Naive thymus-derived CD4-positive, alpha-beta T cell (primary cell): ENCODE measurements around the gene SUCO. TPM values are rescaled to one million over a fixed set of nuclear protein-coding genes. Genes with fewer than 3 reads are reported as not detected.
"Not testable (repeated sequence)": the region's sequence is repeated elsewhere in the genome, so short reads cannot be mapped to it uniquely, and the experiment has no call there.

Experiments
- ATAC-seq: fragments of 150-1000 bp; cut with Tn5 transposase; 2 replicates; pipeline ENCODE4 v1.10.0; 2021; ENCODE audit warnings: mild to moderate bottlenecking, moderate library complexity
- CTCF ChIA-PET: fragments of 350-600 bp; sonication (Branson Sonifier 250); formaldehyde crosslinking; loops from one replicate; lab custom pipeline; 2021; ENCODE audit warnings: antibody characterized with exemption; lab: Charles Lee
- POLR2A ChIA-PET: fragments of 350-600 bp; sonication (Branson Sonifier 250); formaldehyde crosslinking; loops from one replicate; lab custom pipeline; 2021; ENCODE audit warnings: antibody characterized with exemption, inconsistent platforms; lab: Charles Lee
- DNase-seq, 9 donors: peaks; one replicate each; pipeline versions ENCODE4 v3.0.0 to v3.0.0-alpha.2; 2020 to 2022; ENCODE audit warnings: mixed read lengths in 1 of 9
- H3K27ac ChIP-seq: one replicate; pipeline ENCODE4 v1.7.0; 2013; ENCODE audit warnings: mild to moderate bottlenecking, low read depth, low read length, moderate library complexity
- H3K27me3 ChIP-seq, 2 donors: one replicate each; pipeline ENCODE4 v1.7.0; 2013; ENCODE audit warnings: low read length in 2 of 2, mild to moderate bottlenecking in 2 of 2, moderate library complexity in 2 of 2; ENCODE audit not compliant: control insufficient read depth in 2 of 2, insufficient read depth in 2 of 2
- H3K36me3 ChIP-seq, 3 experiments: 1 replicate in 2 of 3; 2 replicates in 1 of 3; pipeline ENCODE4 v1.7.0; 2013; ENCODE audit warnings: low read length in 3 of 3, mild to moderate bottlenecking in 3 of 3, moderate library complexity in 1 of 3; ENCODE audit not compliant: insufficient read depth in 3 of 3, control insufficient read depth in 2 of 3
- H3K4me1 ChIP-seq, 2 donors: one replicate each; pipeline ENCODE4 v1.7.0; 2013; ENCODE audit warnings: low read length in 2 of 2, mild to moderate bottlenecking in 2 of 2, moderate library complexity in 1 of 2; ENCODE audit not compliant: control insufficient read depth in 2 of 2, insufficient read depth in 2 of 2
- H3K4me3 ChIP-seq: 2 replicates; pipeline ENCODE4 v1.7.0; 2013; ENCODE audit warnings: mild to moderate bottlenecking, low read length
- H3K9me3 ChIP-seq, 3 experiments: 1 replicate in 2 of 3; 2 replicates in 1 of 3; pipeline ENCODE4 v1.7.0; 2013; ENCODE audit warnings: low read length in 3 of 3; ENCODE audit not compliant: control insufficient read depth in 2 of 3
- H3K27ac Mint-ChIP-seq, 9 donors: one replicate each; pipeline ENCODE4 v1.8.0; 2020 to 2022; ENCODE audit warnings: mixed read lengths in 9 of 9, mild to moderate bottlenecking in 8 of 9, moderate library complexity in 5 of 9, inconsistent platforms in 2 of 9
- H3K27me3 Mint-ChIP-seq, 5 donors: one replicate each; pipeline ENCODE4 v1.8.0; 2021 to 2022; ENCODE audit warnings: mixed read lengths in 5 of 5, mild to moderate bottlenecking in 1 of 5
- H3K36me3 Mint-ChIP-seq, 5 donors: one replicate each; pipeline ENCODE4 v1.8.0; 2020 to 2022; ENCODE audit warnings: mixed read lengths in 5 of 5, mild to moderate bottlenecking in 3 of 5, inconsistent platforms in 1 of 5
- H3K4me1 Mint-ChIP-seq, 7 donors: one replicate each; pipeline ENCODE4 v1.8.0; 2020 to 2022; ENCODE audit warnings: mixed read lengths in 7 of 7, mild to moderate bottlenecking in 3 of 7, inconsistent platforms in 1 of 7
- H3K4me3 Mint-ChIP-seq, 10 donors: one replicate each; pipeline ENCODE4 v1.8.0; 2020 to 2022; ENCODE audit warnings: mild to moderate bottlenecking in 10 of 10, mixed read lengths in 10 of 10, moderate library complexity in 6 of 10, inconsistent platforms in 2 of 10
- H3K9me3 Mint-ChIP-seq, 11 donors: one replicate each; pipeline ENCODE4 v1.8.0; 2020 to 2022; ENCODE audit warnings: mixed read lengths in 11 of 11, mild to moderate bottlenecking in 4 of 11, inconsistent platforms in 1 of 11, moderate library complexity in 1 of 11
- intact Hi-C, 2 donors: fragments of 100-400 bp; cut with micrococcal nuclease; formaldehyde crosslinking; loops; one replicate each; pipeline ENCODE4 v1.15.1; 2023
- polyA plus RNA-seq, 2 donors: library from polyadenylated mRNA; unstranded; fragments of 300-500 nt; fragmentation: Illumina TruSeq; gene quantifications; one replicate each; pipeline ENCODE4 v1.2.3, GENCODE V29; 2021
- total RNA-seq, 6 experiments: library from RNA in 5 of 6; stranded (reverse) in 5 of 6; gene quantifications; 1 replicate in 5 of 6; 2 replicates in 1 of 6; pipeline ENCODE4 v1.2.3 and lab custom pipeline; 2021 to 2026

The SUCO gene
- total and polyA plus RNA-seq, 7 experiments from 2014 or later: 13.6 to 95.0 (median 71.9) TPM

DNA sequence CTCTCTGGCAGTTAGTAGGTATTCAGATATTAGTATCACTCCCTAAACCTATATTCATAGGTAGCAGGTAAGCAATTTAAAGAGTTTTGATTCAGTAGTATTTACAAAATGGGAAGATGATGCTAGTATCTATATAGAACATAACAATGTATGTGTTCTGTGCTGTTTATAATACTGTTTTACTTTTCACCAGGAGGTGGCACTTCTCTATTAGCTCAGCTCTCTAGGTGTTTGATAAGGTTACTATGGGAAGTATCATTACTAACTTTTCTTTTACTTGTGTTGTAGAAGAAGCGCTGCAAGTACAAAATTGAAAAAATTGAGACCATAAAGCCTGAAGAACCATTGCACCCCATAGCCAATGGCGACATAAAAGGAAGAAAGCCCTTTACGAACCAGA lies 76.6 kb downstream of the SUCO start:
- DNase-seq: peak in 6 of 9 donors; percentile 21 to 53 (median 38)
- H3K9me3 ChIP-seq: no peaks in the 10 kb centered on the region
- no peak overlapping the region for H3K4me3 ChIP-seq
- peak; percentile 75 for ATAC-seq
- peaks cover 0 to 15% (median 6%) of the 10 kb centered on the region in 7 donors for H3K4me1 Mint-ChIP-seq
- intact Hi-C loops: loop anchor here (1.0 to 10.0 kb wide), 8 partner anchors 30 to 605 kb away; no protein-coding TSS in a partner anchor
- H3K27me3 ChIP-seq: no peaks in the 10 kb centered on the region
- peak overlapping the region in 3 of 9 donors; percentile 1 to 25 (median 7) for H3K27ac Mint-ChIP-seq
- no peaks in the 10 kb centered on the region for H3K27me3 Mint-ChIP-seq
- peaks cover 5 to 31% (median 21%) of the 10 kb centered on the region in 5 donors for H3K36me3 Mint-ChIP-seq
- H3K27ac ChIP-seq: no peak overlapping the region
- POLR2A ChIA-PET: interaction anchor here (0.8 kb wide), 1 partner anchor 110 kb away, joined by 3 read pairs; no protein-coding TSS in a partner anchor
- peaks cover 0 to 28% (median 7%) of the 10 kb centered on the region in 3 experiments for H3K36me3 ChIP-seq
- H3K9me3 Mint-ChIP-seq: peaks cover 0 to 2% (median 0%) of the 10 kb centered on the region in 11 donors
- CTCF ChIA-PET: interaction anchor here (0.5 to 6.0 kb wide), 18 partner anchors 22 to 1455 kb away, joined by 3 to 95 read pairs (median 3); partner anchors contain the start of gene FASLG
- no peaks in the 10 kb centered on the region for H3K4me1 ChIP-seq
- H3K4me3 Mint-ChIP-seq: no peak overlapping the region

DNA sequence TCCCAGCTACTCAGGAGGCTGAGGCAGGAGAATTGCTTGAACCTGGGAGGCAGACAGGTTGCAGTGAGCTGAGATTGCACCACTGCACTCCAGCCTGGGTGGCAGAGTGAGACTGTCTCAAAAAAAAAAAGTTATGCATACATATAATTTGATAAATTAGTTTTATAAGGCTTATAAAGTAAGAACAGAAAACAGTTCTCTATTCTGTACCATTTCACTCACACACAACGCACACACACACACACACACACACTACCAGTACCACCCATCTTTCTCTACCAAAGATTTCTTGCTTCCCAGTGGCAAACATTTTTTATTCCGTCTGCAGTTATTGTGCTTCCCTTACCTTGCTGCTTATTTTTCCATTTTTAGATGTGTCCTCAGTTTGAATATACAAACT lies 79.5 kb downstream of the SUCO start:
- H3K9me3 Mint-ChIP-seq: peaks cover 1 to 24% (median 19%) of the 10 kb centered on the region in 11 donors
- DNase-seq (no peak), ATAC-seq (no peak)
- no peak overlapping the region for H3K4me3 Mint-ChIP-seq
- Histone ChIP-seq H3K27me3 (no peaks in the 10 kb centered on the region), H3K4me1 (no peaks in the 10 kb centered on the region), H3K36me3 (peaks cover 0 to 28% (median 7%) of the 10 kb centered on the region in 3 experiments), H3K4me3 (no peak overlapping the region), H3K9me3 (peaks cover 0 to 5% (median 0%) of the 10 kb centered on the region in 3 experiments), H3K27ac (no peak overlapping the region)
- intact Hi-C loops: no loop called here
- H3K27me3 Mint-ChIP-seq: no peaks in the 10 kb centered on the region
- peaks cover 0 to 11% (median 6%) of the 10 kb centered on the region in 7 donors for H3K4me1 Mint-ChIP-seq
- peaks cover 24 to 39% (median 36%) of the 10 kb centered on the region in 5 donors for H3K36me3 Mint-ChIP-seq
- H3K27ac Mint-ChIP-seq: peak overlapping the region in 1 of 9 donors; percentile 8
- CTCF ChIA-PET: no interaction called here
- POLR2A ChIA-PET: no interaction called here

DNA sequence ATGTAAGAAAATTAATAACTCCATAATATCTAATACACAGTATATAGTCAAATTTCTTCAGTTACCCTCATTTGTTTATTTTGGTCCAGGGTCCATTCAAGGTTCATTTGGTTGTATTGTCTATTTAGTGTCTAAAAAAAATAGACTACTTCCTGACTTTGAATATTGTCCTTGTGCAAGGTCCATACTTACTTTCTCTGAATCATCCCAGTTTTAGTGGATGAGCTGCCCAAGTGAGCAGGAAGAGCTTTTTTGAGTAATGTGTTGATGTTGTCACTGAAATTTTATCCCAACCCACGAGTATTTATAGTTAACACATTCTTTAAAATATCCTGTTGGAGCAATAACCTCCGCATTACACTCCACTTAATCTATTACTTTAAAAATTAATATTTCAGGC lies 80.3 kb downstream of the SUCO start:
- ATAC-seq: no peak
- Mint-ChIP-seq H3K9me3 (peaks cover 2 to 32% (median 23%) of the 10 kb centered on the region in 11 donors), H3K27me3 (peaks cover 0 to 2% (median 0%) of the 10 kb centered on the region in 5 donors), H3K4me1 (peaks cover 0 to 11% (median 6%) of the 10 kb centered on the region in 7 donors), H3K27ac (no peak overlapping the region), H3K4me3 (no peak overlapping the region), H3K36me3 (peaks cover 28 to 41% (median 39%) of the 10 kb centered on the region in 5 donors)
- intact Hi-C loops: no loop called here
- DNase-seq: no peak
- Histone ChIP-seq H3K4me3 (no peak overlapping the region), H3K4me1 (no peaks in the 10 kb centered on the region), H3K9me3 (peaks cover 0 to 5% (median 0%) of the 10 kb centered on the region in 3 experiments), H3K27me3 (no peaks in the 10 kb centered on the region), H3K36me3 (peaks cover 0 to 28% (median 7%) of the 10 kb centered on the region in 3 experiments), H3K27ac (no peak overlapping the region)
- ChIA-PET CTCF (no interaction called here), POLR2A (no interaction called here)

DNA sequence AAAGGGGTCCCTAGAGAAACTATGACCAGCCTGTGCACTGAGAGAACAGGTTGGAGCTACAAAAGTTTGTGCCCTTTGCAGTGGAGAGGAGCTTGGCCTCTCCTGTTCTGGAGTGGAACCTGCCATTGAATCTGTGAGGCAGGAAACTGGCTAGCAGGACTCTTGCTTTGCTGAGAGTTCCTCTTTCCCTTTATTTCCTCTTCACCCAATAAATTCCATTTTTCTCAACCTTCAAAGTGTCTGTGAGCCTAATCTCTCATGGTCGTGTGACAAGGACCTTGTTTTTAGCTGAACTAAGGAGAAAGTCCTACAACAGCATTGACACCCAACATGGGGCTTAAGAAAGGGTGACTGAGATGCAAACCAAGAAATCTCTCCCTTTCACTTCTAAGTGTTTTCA lies 83.2 kb downstream of the SUCO start:
- ChIA-PET POLR2A (no interaction called here), CTCF (no interaction called here)
- Histone ChIP-seq H3K27me3 (no peaks in the 10 kb centered on the region), H3K27ac (no peak overlapping the region), H3K36me3 (peaks cover 0 to 7% (median 0%) of the 10 kb centered on the region in 3 experiments), H3K4me1 (no peaks in the 10 kb centered on the region), H3K4me3 (no peak overlapping the region), H3K9me3 (peaks cover 0 to 15% (median 3%) of the 10 kb centered on the region in 3 experiments)
- H3K36me3 Mint-ChIP-seq: peaks cover 26 to 34% (median 33%) of the 10 kb centered on the region in 5 donors
- intact Hi-C loops: no loop called here
- peaks cover 6 to 61% (median 32%) of the 10 kb centered on the region in 11 donors for H3K9me3 Mint-ChIP-seq
- no peak for ATAC-seq
- H3K4me3 Mint-ChIP-seq: no peak overlapping the region
- peaks cover 0 to 2% (median 0%) of the 10 kb centered on the region in 5 donors for H3K27me3 Mint-ChIP-seq
- H3K4me1 Mint-ChIP-seq: no peaks in the 10 kb centered on the region
- H3K27ac Mint-ChIP-seq: peak overlapping the region in 1 of 9 donors; percentile 5
- no peak for DNase-seq

DNA sequence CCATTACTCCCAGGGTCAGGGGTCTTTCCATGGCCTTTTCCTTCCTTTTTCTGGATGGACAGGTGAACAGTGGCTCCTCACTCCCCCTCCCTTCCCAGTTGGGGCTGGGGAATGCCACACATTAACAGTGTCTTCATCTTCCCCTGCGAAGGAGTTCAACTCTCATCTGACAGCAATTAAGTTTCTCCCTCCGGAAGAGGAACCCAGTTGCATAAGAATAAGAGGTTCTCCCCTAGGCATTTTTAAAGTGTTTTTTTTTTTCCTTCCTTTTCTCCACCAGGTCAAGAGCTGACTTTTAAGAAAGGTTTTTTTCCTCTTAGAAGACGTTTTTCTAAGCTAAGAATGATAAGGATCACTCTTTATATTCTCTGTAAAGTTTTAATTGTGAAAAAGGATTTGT lies 83.7 kb downstream of the SUCO start:
- no peak for DNase-seq
- POLR2A ChIA-PET: no interaction called here
- Mint-ChIP-seq H3K4me3 (no peak overlapping the region), H3K36me3 (peaks cover 26 to 34% (median 30%) of the 10 kb centered on the region in 5 donors), H3K9me3 (peaks cover 6 to 66% (median 33%) of the 10 kb centered on the region in 11 donors), H3K27me3 (peaks cover 0 to 2% (median 0%) of the 10 kb centered on the region in 5 donors), H3K27ac (no peak overlapping the region), H3K4me1 (no peaks in the 10 kb centered on the region)
- no peaks in the 10 kb centered on the region for H3K4me1 ChIP-seq
- peaks cover 0 to 3% (median 0%) of the 10 kb centered on the region in 3 experiments for H3K36me3 ChIP-seq
- intact Hi-C loops: no loop called here
- H3K27me3 ChIP-seq: no peaks in the 10 kb centered on the region
- no peak for ATAC-seq
- CTCF ChIA-PET: no interaction called here
- H3K9me3 ChIP-seq: peaks cover 0 to 15% (median 3%) of the 10 kb centered on the region in 3 experiments
- H3K4me3 ChIP-seq: no peak overlapping the region
- H3K27ac ChIP-seq: no peak overlapping the region

DNA sequence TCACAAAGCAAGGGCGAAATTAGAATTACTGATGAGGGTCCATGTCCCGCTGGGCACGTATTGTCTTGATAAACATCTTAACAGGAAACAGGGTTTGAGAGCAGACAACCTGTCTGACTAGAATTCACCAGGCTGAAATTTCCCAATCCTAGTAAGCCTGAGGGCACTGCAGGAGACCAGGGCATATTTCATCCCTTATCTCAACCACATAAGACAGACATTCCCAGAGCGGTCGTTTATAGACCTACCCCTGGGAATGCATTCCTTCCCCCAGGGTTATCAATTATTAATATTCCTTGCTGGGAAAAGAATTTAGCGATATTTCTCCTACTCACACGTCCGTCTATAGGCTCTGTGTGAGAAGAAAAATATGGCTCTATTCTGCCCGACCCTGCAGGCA lies 87.7 kb downstream of the SUCO start:
- POLR2A ChIA-PET, H3K4me3 Mint-ChIP-seq, ATAC-seq, H3K27me3 ChIP-seq, DNase-seq, CTCF ChIA-PET, intact Hi-C loops, H3K27ac ChIP-seq, H3K27me3 Mint-ChIP-seq, H3K4me3 ChIP-seq, H3K36me3 ChIP-seq, H3K27ac Mint-ChIP-seq, H3K4me1 ChIP-seq, H3K4me1 Mint-ChIP-seq: not testable (repeated sequence)
- H3K9me3 ChIP-seq: peaks cover 0 to 15% (median 3%) of the 10 kb centered on the region in 3 experiments
- peaks cover 6 to 69% (median 33%) of the 10 kb centered on the region in 11 donors for H3K9me3 Mint-ChIP-seq
- peaks cover 19 to 31% (median 28%) of the 10 kb centered on the region in 5 donors for H3K36me3 Mint-ChIP-seq
